Spleen (tissue), 13 donors: Measurements from ENCODE around the gene KCTD13. TPM values are rescaled to one million over a fixed set of nuclear protein-coding genes. Genes with fewer than 3 reads are reported as not detected.

Source experiments
- DNase-seq: peaks from one replicate; pipeline ENCODE4 v3.0.0-alpha.2; 2020
- H3K27ac ChIP-seq, 8 donors: fragments of 200-600 bp; sonication (generic) in 7 of 8; 1 replicate in 4 of 8; 2 replicates in 4 of 8; pipeline versions ENCODE4 v1.5.0 to v1.8.0; 2016 to 2021; ENCODE audit warnings: inconsistent platforms in 4 of 8, mild to moderate bottlenecking in 4 of 8, moderate library complexity in 1 of 8
- H3K27me3 ChIP-seq, 7 donors: fragments of 200-600 bp; sonication (generic) in 6 of 7; replicated peaks in 1 of 7; 1 replicate in 4 of 7; 2 replicates in 3 of 7; pipeline versions ENCODE4 v1.5.0 to v1.8.0; 2016 to 2021; ENCODE audit warnings: inconsistent platforms in 3 of 7, mild to moderate bottlenecking in 1 of 7
- H3K36me3 ChIP-seq, 6 donors: fragments of 200-600 bp; sonication (generic) in 5 of 6; 1 replicate in 4 of 6; 2 replicates in 2 of 6; pipeline versions ENCODE4 v1.5.0 to v1.8.0; 2016 to 2021; ENCODE audit warnings: inconsistent platforms in 2 of 6
- H3K4me1 ChIP-seq, 6 donors: fragments of 200-600 bp; sonication (generic) in 5 of 6; 1 replicate in 3 of 6; 2 replicates in 3 of 6; pipeline versions ENCODE4 v1.5.0 to v1.8.0; 2016 to 2021; ENCODE audit warnings: inconsistent platforms in 3 of 6
- H3K4me3 ChIP-seq, 8 donors: fragments of 200-600 bp; sonication (generic) in 7 of 8; 1 replicate in 4 of 8; 2 replicates in 4 of 8; pipeline versions ENCODE4 v1.5.0 to v1.8.0; 2016 to 2021; ENCODE audit warnings: inconsistent platforms in 4 of 8, mild to moderate bottlenecking in 4 of 8, moderate library complexity in 2 of 8
- H3K9me3 ChIP-seq, 8 donors: fragments of 200-600 bp; sonication (generic) in 7 of 8; 1 replicate in 4 of 8; 2 replicates in 4 of 8; pipeline versions ENCODE4 v1.5.0 to v1.8.0; 2016 to 2021; ENCODE audit warnings: inconsistent platforms in 4 of 8
- CTCF ChIP-seq, 11 experiments: fragments of 200-600 bp in 7 of 11; fragments of 450-650 bp in 4 of 11; sonication (generic) in 4 of 11; IDR thresholded peaks in 8 of 11; conservative IDR thresholded peaks in 3 of 11; 1 replicate in 7 of 11; 2 replicates in 4 of 11; pipeline versions ENCODE4 v1.4.0 to v1.8.0; 2016 to 2021; ENCODE audit warnings: antibody characterized with exemption in 11 of 11, inconsistent platforms in 4 of 11, mild to moderate bottlenecking in 1 of 11
- POLR2A ChIP-seq, 3 donors: fragments of 450-650 bp; IDR thresholded peaks; one replicate each; pipeline ENCODE4 v1.5.1; 2017; ENCODE audit warnings: antibody characterized with exemption in 3 of 3, mild to moderate bottlenecking in 1 of 3
- POLR2AphosphoS5 ChIP-seq, 3 donors: sonication (generic); formaldehyde crosslinking; IDR thresholded peaks; one replicate each; pipeline ENCODE4 v1.5.1; 2017; ENCODE audit warnings: antibody characterized with exemption in 3 of 3
- WGBS, 5 donors: extraction: QIAGEN DNeasy Blood & Tissue Kit in 3 of 5; methylation state at CpG; one replicate each; pipeline versions ENCODE4 v1.1.5 to v1.1.7; 2013 to 2018; 5-methylcytosine and 5-hydroxymethylcytosine counted together
- intact Hi-C: fragments of 100-400 bp; cut with DNase I; formaldehyde crosslinking; loops from one replicate; pipeline ENCODE4 v1.15.0; 2023; ENCODE audit warnings: low total_unique reads
- long read RNA-seq, 2 donors: transcript quantifications; one replicate each; lab custom pipeline, GENCODE V29; 2026
- polyA plus RNA-seq, 3 donors: library from polyadenylated mRNA; stranded (reverse); fragments of 200-250 nt; gene quantifications; one replicate each; pipeline ENCODE4 v1.2.1, GENCODE V29; 2013
- total RNA-seq, 7 donors: library from RNA; depleted of rRNA in 3 of 7; stranded (reverse); fragments of >200 nt in 3 of 7; fragmentation: NEBNext Ultra II Directional in 4 of 7; extraction: Animal tissue kit (Norgen Biotek cat#: 25700) in 4 of 7; gene quantifications; one replicate each; pipeline versions ENCODE4 v1.1.0 to v1.2.1, GENCODE V29; 2016 to 2021
- donor health status: healthy with polysubstance abuse.
- donor health status: DM: no; HTN: no; CAD: no; lungs with moderate emphysema.
- donor health status: DM: no; HTN: no; CAD: no.
- donor health status: Bipolar disorder and iron deficiency.
- donor health status: healthy.
- donor health status: DM: no; HTN: no; CAD: no.
- donor health status: DM: yes; HTN: yes; CAD: no.

Gene KCTD13
- 10 to 100 TPM; 20.7 to 59.3 (median 34.7) TPM for total RNA-seq
- 10 to 100 TPM; 11.2 to 18.9 (median 15.3) TPM for polyA plus RNA-seq
- long read RNA-seq, donor 1, full-length matches to known transcripts, result 5 of 5 reads
- long read RNA-seq, donor 1, partial matches to known transcripts, result 0 of 5 reads
- long read RNA-seq, donor 1, other reads (novel, unspliced or antisense), result 0 of 5 reads
- long read RNA-seq, donor 2, full-length matches to known transcripts, result 2 of 2 reads
- long read RNA-seq, donor 2, partial matches to known transcripts, result 0 of 2 reads
- long read RNA-seq, donor 2, other reads (novel, unspliced or antisense), result 0 of 2 reads

- peaks cover 12 to 40% (median 29%) of the 10 kb centered on the region in 6 donors for H3K4me1 ChIP-seq
- TF ChIP-seq CTCF (IDR thresholded peaks at IDR 0.05 in 8 of 11, conservative IDR thresholded peaks at IDR 0.05 in 3 of 11) (peak in 2 of 11 experiments; percentile 3 to 30), POLR2A (IDR thresholded peaks at IDR 0.05) (peak in 2 of 3 donors; percentile 47 to 85), POLR2AphosphoS5 (IDR thresholded peaks at IDR 0.05) (peak; percentile 97 to 98 (median 98))
- peaks cover 0 to 29% (median 16%) of the 10 kb centered on the region in 6 donors for H3K36me3 ChIP-seq
- intact Hi-C loops, result no loop called here
- H3K27me3 ChIP-seq, result no peaks in the 10 kb centered on the region
- H3K4me3 ChIP-seq, result peak within 1 kb of the TSS; percentile 89 to 100 (median 98)
- 0 to 2% (median 1%) methylated on average over 43 to 89 of the region's 89 CpGs for WGBS, 5 donors
- H3K9me3 ChIP-seq, result no peaks in the 10 kb centered on the region
- H3K27ac ChIP-seq, result peak within 1 kb of the TSS; percentile 84 to 94 (median 89)
- peak; percentile 95 for DNase-seq
Measured at GRCh38 chr16:29925781-29926710, at the start of gene KCTD13. Gene KCTD13 (minus strand): TSS chr16:29926226. CDS start chr16:29926033, 193 bp downstream.

GRCh38 chr16:29975134-29975538 lies 49.1 kb upstream of the KCTD13 start:
- Histone ChIP-seq H3K4me1 (peaks cover 25 to 75% (median 55%) of the 10 kb centered on the region in 6 donors), H3K36me3 (peaks cover 0 to 55% (median 33%) of the 10 kb centered on the region in 6 donors), H3K9me3 (no peaks in the 10 kb centered on the region), H3K27me3 (no peaks in the 10 kb centered on the region), H3K4me3 (peak overlapping the region; percentile 76 to 99 (median 94)), H3K27ac (peak overlapping the region; percentile 91 to 96 (median 95))
- WGBS, 5 donors, result 38 to 64% (median 56%) methylated on average over 5 of the region's 5 CpGs
- DNase-seq, result no peak
- TF ChIP-seq POLR2A (IDR thresholded peaks at IDR 0.05) (no peak), CTCF (IDR thresholded peaks at IDR 0.05 in 8 of 11, conservative IDR thresholded peaks at IDR 0.05 in 3 of 11) (no peak), POLR2AphosphoS5 (IDR thresholded peaks at IDR 0.05) (no peak)
- intact Hi-C loops, result loop anchor here (2.0 kb wide), 1 partner anchor 20 kb away; the partner anchor contains the start of gene HIRIP3

GRCh38 chr16:29974291-29975133 lies 48.5 kb upstream of the KCTD13 start:
- Histone ChIP-seq H3K27me3 (no peaks in the 10 kb centered on the region), H3K36me3 (peaks cover 0 to 55% (median 33%) of the 10 kb centered on the region in 6 donors), H3K4me1 (peaks cover 23 to 69% (median 50%) of the 10 kb centered on the region in 6 donors), H3K4me3 (peak overlapping the region; percentile 76 to 99 (median 94)), H3K27ac (peak overlapping the region; percentile 91 to 96 (median 95)), H3K9me3 (no peaks in the 10 kb centered on the region)
- peak; percentile 55 to 85 (median 82) for TF ChIP-seq POLR2AphosphoS5 (IDR thresholded peaks at IDR 0.05)
- peak in 1 of 3 donors; percentile 43 for TF ChIP-seq POLR2A (IDR thresholded peaks at IDR 0.05)
- TF ChIP-seq CTCF (IDR thresholded peaks at IDR 0.05 in 8 of 11, conservative IDR thresholded peaks at IDR 0.05 in 3 of 11), result no peak
- DNase-seq, result peak; percentile 86
- WGBS, 5 donors, result 2% methylated on average over 20 to 31 of the region's 31 CpGs
- intact Hi-C loops, result loop anchor here (2.0 kb wide), 1 partner anchor 20 kb away; the partner anchor contains the start of gene HIRIP3
